SK-N-SH (cell line): ENCODE data around the gene TAB2. TPM values are rescaled to one million over a fixed set of nuclear protein-coding genes. Genes with fewer than 3 reads are reported as not detected.
A peak's percentile ranks its signal among the peaks of the same experiment; 100 is the strongest.

Experiments used
- CTCF ChIA-PET: fragments of 300-600, 350-600 bp; formaldehyde crosslinking; extraction: SDS; loops from one replicate; lab custom pipeline; 2021; lab: Yijun Ruan, JAX
- POLR2A ChIA-PET: fragments of 350-600 bp; sonication (Branson Sonifier 250); formaldehyde crosslinking; extraction: SDS; loops from one replicate; lab custom pipeline; 2020; ENCODE audit warnings: antibody characterized with exemption, inconsistent platforms; lab: Yijun Ruan, JAX
- DNase-seq: peaks from one replicate; pipeline ENCODE4 v3.0.0; 2012
- H2AFZ ChIP-seq: fragments of 200-600 bp; sonication (generic); 2 replicates; pipeline ENCODE4 v1.8.1; 2016; ENCODE audit warnings: antibody characterized with exemption, mild to moderate bottlenecking, low read depth
- H3F3A ChIP-seq: fragments of 200-600 bp; sonication (generic); replicated peaks from 2 replicates; pipeline ENCODE3; 2016; ENCODE audit warnings: antibody characterized with exemption, mild to moderate bottlenecking; ENCODE audit not compliant: insufficient read depth
- H3K27ac ChIP-seq, 2 experiments: fragments of 200-500 bp in 1 of 2; fragments of 200-600 bp in 1 of 2; sonication (Bioruptor generic) in 1 of 2; sonication (generic), shearing (Covaris generic) in 1 of 2; 2 replicates each; pipeline versions ENCODE4 v1.5.1 to v1.6.1; 2014 to 2016; ENCODE audit warnings: low read depth in 2 of 2, inconsistent platforms in 1 of 2, low read length in 1 of 2, mild to moderate bottlenecking in 1 of 2, mixed read lengths in 1 of 2
- H3K27me3 ChIP-seq: fragments of 200-600 bp; sonication (generic), shearing (Covaris generic); 2 replicates; pipeline ENCODE4 v1.6.1; 2016; ENCODE audit warnings: mixed run types; ENCODE audit not compliant: insufficient read depth
- H3K36me3 ChIP-seq, 2 experiments: fragments of 200-500 bp in 1 of 2; fragments of 200-600 bp in 1 of 2; sonication (Bioruptor generic) in 1 of 2; sonication (generic) in 1 of 2; replicated peaks in 1 of 2; 2 replicates each; pipeline versions ENCODE3 to v1.5.1; 2014 to 2016; ENCODE audit warnings: low read length in 1 of 2, mild to moderate bottlenecking in 1 of 2; ENCODE audit not compliant: insufficient read depth in 2 of 2, control insufficient read depth in 1 of 2
- H3K4me1 ChIP-seq, 2 experiments: fragments of 200-500 bp in 1 of 2; fragments of 200-600 bp in 1 of 2; sonication (Bioruptor generic) in 1 of 2; sonication (generic), shearing (Covaris generic) in 1 of 2; 2 replicates each; pipeline versions ENCODE4 v1.5.1 to v1.6.1; 2014 to 2016; ENCODE audit warnings: low read depth in 1 of 2, low read length in 1 of 2, mixed run types in 1 of 2; ENCODE audit not compliant: insufficient read depth in 2 of 2, control insufficient read depth in 1 of 2
- H3K4me2 ChIP-seq: fragments of 200-600 bp; sonication (generic), shearing (Covaris generic); 2 replicates; pipeline ENCODE4 v1.6.1; 2017; ENCODE audit warnings: mixed run types
- H3K4me3 ChIP-seq, 2 experiments: fragments of 200-500 bp in 1 of 2; fragments of 200-600 bp in 1 of 2; sonication (Bioruptor generic) in 1 of 2; sonication (generic), shearing (Covaris generic) in 1 of 2; 2 replicates each; pipeline versions ENCODE4 v1.5.1 to v1.8.1; 2014 to 2016; ENCODE audit warnings: low read depth in 2 of 2, inconsistent platforms in 1 of 2, low read length in 1 of 2, mild to moderate bottlenecking in 1 of 2, mixed read lengths in 1 of 2, moderate library complexity in 1 of 2
- H3K79me2 ChIP-seq: fragments of 200-600 bp; sonication (generic); 2 replicates; pipeline ENCODE4 v1.8.1; 2017; ENCODE audit warnings: mild to moderate bottlenecking; ENCODE audit not compliant: insufficient read depth
- H3K9ac ChIP-seq: fragments of 200-600 bp; sonication (generic); 2 replicates; pipeline ENCODE4 v1.6.1; 2017; ENCODE audit warnings: mixed run types
- H3K9me2 ChIP-seq: fragments of 200-600 bp; sonication (generic); 2 replicates; pipeline ENCODE4 v1.6.1; 2017; ENCODE audit warnings: mixed run types
- H3K9me3 ChIP-seq: fragments of 200-600 bp; sonication (generic); 2 replicates; pipeline ENCODE4 v1.6.1; 2017; ENCODE audit warnings: mixed run types, mild to moderate bottlenecking, moderate library complexity
- H4K20me1 ChIP-seq: fragments of 200-600 bp; sonication (generic); 2 replicates; pipeline ENCODE4 v1.6.1; 2017; ENCODE audit warnings: mild to moderate bottlenecking, mixed run types; ENCODE audit not compliant: insufficient read depth
- EZH2phosphoT487 ChIP-seq: fragments of 200-600 bp; sonication (generic); IDR thresholded peaks from 2 replicates; pipeline ENCODE4 v1.6.1; 2017; ENCODE audit warnings: low read depth, mixed run types, mild to moderate bottlenecking, antibody characterized with exemption, moderate library complexity, borderline replicate concordance
- FOSL2 ChIP-seq: IDR thresholded peaks from 2 replicates; pipeline ENCODE4 v1.4.0; 2012; ENCODE audit warnings: low read depth, mild to moderate bottlenecking, moderate library complexity, borderline replicate concordance
- JUND ChIP-seq: IDR thresholded peaks from 2 replicates; pipeline ENCODE4 v1.4.0; 2012
- MXI1 ChIP-seq: IDR thresholded peaks from 2 replicates; pipeline ENCODE4 v1.6.1; 2012; ENCODE audit warnings: mild to moderate bottlenecking, low read depth, low read length, improper control_type of control experiment
- NFIC ChIP-seq: IDR thresholded peaks from 2 replicates; pipeline ENCODE4 v1.4.0; 2012; ENCODE audit warnings: borderline replicate concordance
- NRF1 ChIP-seq: IDR thresholded peaks from 2 replicates; pipeline ENCODE4 v1.6.1; 2012; ENCODE audit warnings: low read depth, mild to moderate bottlenecking, low read length
- POLR2AphosphoS5 ChIP-seq: IDR thresholded peaks from 2 replicates; pipeline ENCODE4 v1.6.1; 2012; ENCODE audit warnings: low read depth, low read length
- RFX5 ChIP-seq: IDR thresholded peaks from 2 replicates; pipeline ENCODE4 v1.6.1; 2012; ENCODE audit warnings: mild to moderate bottlenecking, improper control_type of control experiment, low read length
- RXRA ChIP-seq: IDR thresholded peaks from 2 replicates; pipeline ENCODE4 v1.4.0; 2012; ENCODE audit warnings: low read depth, mild to moderate bottlenecking, borderline replicate concordance
- SIN3A ChIP-seq: IDR thresholded peaks from 2 replicates; pipeline ENCODE4 v1.6.1; 2012; ENCODE audit warnings: low read depth, mild to moderate bottlenecking, low read length, moderate library complexity, borderline replicate concordance
- SMC3 ChIP-seq: IDR thresholded peaks from 2 replicates; pipeline ENCODE4 v1.6.1; 2012; ENCODE audit warnings: low read depth, low read length, improper control_type of control experiment
- TAF1 ChIP-seq: IDR thresholded peaks from 2 replicates; pipeline ENCODE4 v1.6.1; 2012; ENCODE audit warnings: low read depth, mild to moderate bottlenecking, low read length, moderate library complexity, borderline replicate concordance
- TCF12 ChIP-seq: IDR thresholded peaks from 2 replicates; pipeline ENCODE4 v1.4.0; 2012
- TEAD4 ChIP-seq: IDR thresholded peaks from 2 replicates; pipeline ENCODE4 v1.4.0; 2012; ENCODE audit warnings: mild to moderate bottlenecking, borderline replicate concordance; ENCODE audit not compliant: insufficient read depth
- YY1 ChIP-seq: IDR thresholded peaks from 2 replicates; pipeline ENCODE4 v1.4.0; 2012; ENCODE audit warnings: low read depth, mild to moderate bottlenecking
- WGBS: methylation state at CpG from one replicate; pipeline ENCODE4 v1.1.6; 2017; ENCODE audit warnings: low lambda C conversion rate; 5-methylcytosine and 5-hydroxymethylcytosine counted together
- polyA plus RNA-seq, 3 experiments: library from polyadenylated mRNA; depleted of rRNA; stranded (reverse); fragments of >200 nt; gene quantifications; 2 replicates each; pipeline ENCODE4 v1.2.3, GENCODE V29; 2012
- TF ChIP-seq, protein P1 (sequence below): fragments of 200-600 bp; sonication (generic); IDR thresholded peaks from 2 replicates; pipeline ENCODE4 v1.6.1; 2017; ENCODE audit warnings: antibody characterized with exemption, mild to moderate bottlenecking, moderate library complexity
- TF ChIP-seq, protein P2 (sequence below): IDR thresholded peaks from 2 replicates; pipeline ENCODE4 v1.4.0; 2012; ENCODE audit warnings: low read depth

Gene TAB2, protein sequence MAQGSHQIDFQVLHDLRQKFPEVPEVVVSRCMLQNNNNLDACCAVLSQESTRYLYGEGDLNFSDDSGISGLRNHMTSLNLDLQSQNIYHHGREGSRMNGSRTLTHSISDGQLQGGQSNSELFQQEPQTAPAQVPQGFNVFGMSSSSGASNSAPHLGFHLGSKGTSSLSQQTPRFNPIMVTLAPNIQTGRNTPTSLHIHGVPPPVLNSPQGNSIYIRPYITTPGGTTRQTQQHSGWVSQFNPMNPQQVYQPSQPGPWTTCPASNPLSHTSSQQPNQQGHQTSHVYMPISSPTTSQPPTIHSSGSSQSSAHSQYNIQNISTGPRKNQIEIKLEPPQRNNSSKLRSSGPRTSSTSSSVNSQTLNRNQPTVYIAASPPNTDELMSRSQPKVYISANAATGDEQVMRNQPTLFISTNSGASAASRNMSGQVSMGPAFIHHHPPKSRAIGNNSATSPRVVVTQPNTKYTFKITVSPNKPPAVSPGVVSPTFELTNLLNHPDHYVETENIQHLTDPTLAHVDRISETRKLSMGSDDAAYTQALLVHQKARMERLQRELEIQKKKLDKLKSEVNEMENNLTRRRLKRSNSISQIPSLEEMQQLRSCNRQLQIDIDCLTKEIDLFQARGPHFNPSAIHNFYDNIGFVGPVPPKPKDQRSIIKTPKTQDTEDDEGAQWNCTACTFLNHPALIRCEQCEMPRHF
- 24.4 and 29.5 TPM in 2 replicates for polyA plus RNA-seq (2012; rRNA removed)
- 33.1 and 35.7 TPM in 2 replicates for polyA plus RNA-seq (2012; cell fraction: cytosol; rRNA removed)
- polyA plus RNA-seq (2012; cell fraction: nucleus; rRNA removed) = 10.1 and 20.2 TPM in 2 replicates

DNA sequence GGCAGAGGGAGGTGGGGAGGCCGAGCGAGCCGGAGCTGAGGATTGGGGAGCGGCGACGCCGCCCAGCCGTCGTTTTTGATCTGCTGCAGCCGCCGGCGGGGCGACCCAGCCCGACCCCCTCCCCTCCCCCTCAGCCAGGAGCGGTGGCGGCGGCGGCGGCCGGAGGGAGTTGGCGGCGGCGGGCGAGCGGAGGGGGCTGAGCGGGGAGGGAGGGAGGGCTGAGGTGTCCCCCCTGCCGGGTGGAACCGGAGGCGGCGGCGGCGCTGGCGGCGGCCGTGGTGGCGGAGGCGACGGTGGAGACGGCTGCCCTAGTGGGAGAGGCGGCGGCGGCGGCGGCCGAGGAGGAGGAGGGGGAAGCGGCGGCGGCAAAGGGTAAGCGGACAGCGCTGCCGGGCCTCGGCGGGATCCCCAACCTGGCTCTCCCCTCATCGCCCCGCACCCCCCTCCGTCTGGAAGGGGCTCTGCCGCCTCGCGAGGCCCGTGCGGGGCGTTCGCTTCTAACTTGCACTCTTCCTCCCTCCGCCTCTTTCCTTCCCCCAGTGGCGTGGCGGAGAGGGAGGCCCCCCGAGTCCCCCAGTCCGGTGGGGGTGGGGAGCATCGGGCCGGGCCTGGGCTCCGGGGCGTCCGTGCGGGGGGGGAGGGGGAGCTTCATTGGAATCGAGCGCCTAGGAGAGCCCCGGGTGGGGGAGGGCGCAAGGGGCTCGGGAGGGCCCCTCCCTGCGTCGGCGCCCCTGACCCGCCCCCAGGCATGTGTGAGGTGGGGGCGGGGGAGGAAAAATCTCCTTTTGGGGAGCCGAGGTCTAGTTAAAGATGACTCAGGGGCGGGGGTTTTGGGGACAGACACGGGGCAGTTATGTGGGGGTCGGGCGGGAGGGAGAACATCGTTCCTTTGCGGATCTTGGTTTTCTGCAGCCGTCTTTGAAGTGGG lies at the start of gene TAB2:
TAB2 (plus strand) TSS at position 69 of the 928 bp plus-strand sequence. CDS start 52,286 bp downstream, outside the sequence.
- peak; percentile 73 for DNase-seq
- POLR2A ChIA-PET = interaction anchor here (1.5 kb wide), 1 partner anchor 114 kb away, joined by 4 read pairs; no protein-coding TSS in a partner anchor
- Histone ChIP-seq H3K4me1 (peaks cover 6 to 8% of the 10 kb centered on the region in 2 experiments; a peak in 3 of 4 replicates), H3K9ac (peak within 1 kb of the TSS; percentile 96), H4K20me1 (peaks cover 45% of the 10 kb centered on the region), H3K4me2 (peak within 1 kb of the TSS; percentile 91), H3K9me2 (no peaks in the 10 kb centered on the region), H3K27me3 (no peaks in the 10 kb centered on the region), H3K4me3 (peak within 1 kb of the TSS; percentile 81 to 89), H3K27ac (peak within 1 kb of the TSS; percentile 94 to 99), H3K9me3 (no peaks in the 10 kb centered on the region), H3K79me2 (peaks cover 58% of the 10 kb centered on the region), H3K36me3 (no peaks in the 10 kb centered on the region), H2AFZ (peak within 1 kb of the TSS; percentile 92), H3F3A (peaks cover 26% of the 10 kb centered on the region)
- CTCF ChIA-PET = interaction anchor here (1.0 to 4.1 kb wide), 3 partner anchors 101 to 236 kb away, joined by 3 to 19 read pairs (median 4); no protein-coding TSS in a partner anchor
- TF ChIP-seq SMC3 (no peak), MXI1 (0 out of 2 replicates have a peak, but pooled peaks have one; percentile 24)
- TF ChIP-seq, protein P1, sequence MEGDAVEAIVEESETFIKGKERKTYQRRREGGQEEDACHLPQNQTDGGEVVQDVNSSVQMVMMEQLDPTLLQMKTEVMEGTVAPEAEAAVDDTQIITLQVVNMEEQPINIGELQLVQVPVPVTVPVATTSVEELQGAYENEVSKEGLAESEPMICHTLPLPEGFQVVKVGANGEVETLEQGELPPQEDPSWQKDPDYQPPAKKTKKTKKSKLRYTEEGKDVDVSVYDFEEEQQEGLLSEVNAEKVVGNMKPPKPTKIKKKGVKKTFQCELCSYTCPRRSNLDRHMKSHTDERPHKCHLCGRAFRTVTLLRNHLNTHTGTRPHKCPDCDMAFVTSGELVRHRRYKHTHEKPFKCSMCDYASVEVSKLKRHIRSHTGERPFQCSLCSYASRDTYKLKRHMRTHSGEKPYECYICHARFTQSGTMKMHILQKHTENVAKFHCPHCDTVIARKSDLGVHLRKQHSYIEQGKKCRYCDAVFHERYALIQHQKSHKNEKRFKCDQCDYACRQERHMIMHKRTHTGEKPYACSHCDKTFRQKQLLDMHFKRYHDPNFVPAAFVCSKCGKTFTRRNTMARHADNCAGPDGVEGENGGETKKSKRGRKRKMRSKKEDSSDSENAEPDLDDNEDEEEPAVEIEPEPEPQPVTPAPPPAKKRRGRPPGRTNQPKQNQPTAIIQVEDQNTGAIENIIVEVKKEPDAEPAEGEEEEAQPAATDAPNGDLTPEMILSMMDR = no peak
- WGBS = under 1% methylated on average over 32 of the region's 92 CpGs

DNA sequence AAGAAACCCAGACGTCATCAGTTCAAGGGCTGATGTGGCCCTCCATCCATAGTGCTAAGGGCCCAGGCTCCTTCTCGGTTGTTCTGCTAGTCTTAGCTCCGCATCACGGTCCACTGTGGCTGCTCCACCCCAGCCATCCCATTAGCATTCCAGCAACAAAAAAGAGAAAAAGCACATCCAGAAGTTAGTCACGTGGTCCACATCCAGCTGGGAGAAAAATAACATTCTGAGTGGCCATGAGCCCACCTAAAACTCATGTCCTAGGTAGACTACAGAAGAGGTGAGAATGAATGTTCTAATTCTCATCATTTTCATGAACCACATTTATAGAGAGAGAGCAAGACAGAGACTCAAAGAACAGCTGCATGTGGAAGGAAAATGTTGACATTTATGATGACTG lies 49.4 kb upstream of the TAB2 start:
- H3K9me2 ChIP-seq = no peaks in the 10 kb centered on the region
- no peaks in the 10 kb centered on the region for H3K79me2 ChIP-seq
- no peak overlapping the region for H3K27ac ChIP-seq
- H3K36me3 ChIP-seq = no peaks in the 10 kb centered on the region
- POLR2A ChIA-PET = no interaction called here
- TF ChIP-seq NFIC = no peak
- no peak for TF ChIP-seq RFX5
- TF ChIP-seq POLR2AphosphoS5 = no peak
- no peak for TF ChIP-seq JUND
- no peak for TF ChIP-seq MXI1
- TF ChIP-seq, protein P1 = no peak
- TF ChIP-seq TAF1 = no peak
- TF ChIP-seq FOSL2 = no peak
- no peak for TF ChIP-seq RXRA
- TF ChIP-seq SIN3A = no peak
- TF ChIP-seq NRF1 = no peak
- no peak for TF ChIP-seq YY1
- TF ChIP-seq TCF12 = no peak
- TF ChIP-seq EZH2phosphoT487 = no peak
- TF ChIP-seq TEAD4 = no peak
- TF ChIP-seq, protein P2, sequence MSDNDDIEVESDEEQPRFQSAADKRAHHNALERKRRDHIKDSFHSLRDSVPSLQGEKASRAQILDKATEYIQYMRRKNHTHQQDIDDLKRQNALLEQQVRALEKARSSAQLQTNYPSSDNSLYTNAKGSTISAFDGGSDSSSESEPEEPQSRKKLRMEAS = no peak
- CTCF ChIA-PET = interaction anchor here (0.8 to 1.3 kb wide), 4 partner anchors 11 to 164 kb away, joined by 3 read pairs; no protein-coding TSS in a partner anchor
- no peak overlapping the region for H3K4me2 ChIP-seq
- WGBS = 87% methylated on average over 5 of the region's 5 CpGs
- no peaks in the 10 kb centered on the region for H3K9me3 ChIP-seq
- no peaks in the 10 kb centered on the region; a peak in 1 of 4 replicates for H3K4me1 ChIP-seq
- H3F3A ChIP-seq = no peaks in the 10 kb centered on the region
- H4K20me1 ChIP-seq = no peaks in the 10 kb centered on the region
- H3K9ac ChIP-seq = no peak overlapping the region
- H3K27me3 ChIP-seq = no peaks in the 10 kb centered on the region
- H2AFZ ChIP-seq = no peak overlapping the region
- H3K4me3 ChIP-seq = no peak overlapping the region
- DNase-seq = no peak
